ENCODE results near the gene UFD1. TPM values are rescaled to one million over a fixed set of nuclear protein-coding genes. Genes with fewer than 3 reads are reported as not detected.
A peak's percentile ranks its signal among the peaks of the same experiment; 100 is the strongest.

UFD1 gene
- total and polyA plus RNA-seq, 9 of the 15 experiments (the other 6 are each of a cell fraction or from before 2014, with no cell fraction given): 238 to 645 (median 363) TPM

- TF ChIP-seq ERF (CRISPR knock-in tag; IDR thresholded peaks at IDR 0.05) (peak; percentile 97), ZC3H8 (IDR thresholded peaks at IDR 0.05) (no peak), BRD4 (IDR thresholded peaks at IDR 0.05) (peak; percentile 94), E2F5 (CRISPR knock-in tag; IDR thresholded peaks at IDR 0.05) (no peak), ZNF785 (CRISPR knock-in tag; IDR thresholded peaks at IDR 0.05) (no peak), ZFP30 (CRISPR knock-in tag; IDR thresholded peaks at IDR 0.05; ENCODE audit: borderline replicate concordance) (no peak), ZNF282 (CRISPR knock-in tag; IDR thresholded peaks at IDR 0.05) (no peak), FOXK1 (CRISPR knock-in tag; IDR thresholded peaks at IDR 0.05; ENCODE audit: borderline replicate concordance) (no peak), ZNF212 (CRISPR knock-in tag; IDR thresholded peaks at IDR 0.05) (peak; percentile 82; the same call in 1 of the 2 replicates), GATA2 (CRISPR knock-in tag; IDR thresholded peaks at IDR 0.05) (no peak), ZNF644 (tag; IDR thresholded peaks at IDR 0.05; ENCODE audit: low read depth) (no peak), SNRNP70 (optimal IDR thresholded peaks at IDR 0.05; ENCODE audit: low read depth, low read length) (no peak), NELFE (IDR thresholded peaks at IDR 0.05; ENCODE audit: insufficient read depth, insufficient read length) (no peak), SETDB1 (IDR thresholded peaks at IDR 0.05; ENCODE audit: low read length) (peak; percentile 88), ZNF217 (CRISPR knock-in tag; IDR thresholded peaks at IDR 0.05) (no peak), TBL1XR1 (IDR thresholded peaks at IDR 0.05; ENCODE audit: low read length in 2 of 2) (peak; percentile 42 to 68; a peak in 3 of 4 replicates), PHF20 (IDR thresholded peaks at IDR 0.05; ENCODE audit: partially characterized antibody) (peak; percentile 81), MED1 (CRISPR knock-in tag; IDR thresholded peaks at IDR 0.05; ENCODE audit: borderline replicate concordance) (no peak), ETV6 (IDR thresholded peaks at IDR 0.05; ENCODE audit: borderline replicate concordance in 1 of 2, low read depth in 2 of 2, low read length in 1 of 2) (no peak), ETV6 (CRISPR knock-in tag; IDR thresholded peaks at IDR 0.05; ENCODE audit: borderline replicate concordance) (no peak), HBP1 (CRISPR knock-in tag; IDR thresholded peaks at IDR 0.05) (no peak), EHMT2 (IDR thresholded peaks at IDR 0.05) (no peak), DMBX1 (CRISPR knock-in tag; IDR thresholded peaks at IDR 0.05; ENCODE audit: borderline replicate concordance) (peak; percentile 76; the same call in 1 of the 2 replicates), ZBTB33 (CRISPR knock-in tag; IDR thresholded peaks at IDR 0.05) (no peak), EP300 (IDR thresholded peaks at IDR 0.05; ENCODE audit: low read length) (0 out of 2 replicates have a peak, but pooled peaks have one; percentile 14), ZNF778 (CRISPR knock-in tag; IDR thresholded peaks at IDR 0.05) (no peak), SOX6 (IDR thresholded peaks at IDR 0.05) (peak; percentile 86), FOXP1 (CRISPR knock-in tag; IDR thresholded peaks at IDR 0.05) (no peak)
Measured at GRCh38 chr22:19447330-19448075, 31.5 kb downstream of the UFD1 start, which contains the start of gene C22orf39 (continued).
